Activated gamma-delta T cell treated with Interleukin-2 at 50 U/mL for 16 hours (primary cell): ENCODE measurements around the gene FARP1.

Source experiments
- DNase-seq: peaks from one replicate; pipeline ENCODE4 v3.0.0-alpha.2; 2020

The FARP1 gene

DNA sequence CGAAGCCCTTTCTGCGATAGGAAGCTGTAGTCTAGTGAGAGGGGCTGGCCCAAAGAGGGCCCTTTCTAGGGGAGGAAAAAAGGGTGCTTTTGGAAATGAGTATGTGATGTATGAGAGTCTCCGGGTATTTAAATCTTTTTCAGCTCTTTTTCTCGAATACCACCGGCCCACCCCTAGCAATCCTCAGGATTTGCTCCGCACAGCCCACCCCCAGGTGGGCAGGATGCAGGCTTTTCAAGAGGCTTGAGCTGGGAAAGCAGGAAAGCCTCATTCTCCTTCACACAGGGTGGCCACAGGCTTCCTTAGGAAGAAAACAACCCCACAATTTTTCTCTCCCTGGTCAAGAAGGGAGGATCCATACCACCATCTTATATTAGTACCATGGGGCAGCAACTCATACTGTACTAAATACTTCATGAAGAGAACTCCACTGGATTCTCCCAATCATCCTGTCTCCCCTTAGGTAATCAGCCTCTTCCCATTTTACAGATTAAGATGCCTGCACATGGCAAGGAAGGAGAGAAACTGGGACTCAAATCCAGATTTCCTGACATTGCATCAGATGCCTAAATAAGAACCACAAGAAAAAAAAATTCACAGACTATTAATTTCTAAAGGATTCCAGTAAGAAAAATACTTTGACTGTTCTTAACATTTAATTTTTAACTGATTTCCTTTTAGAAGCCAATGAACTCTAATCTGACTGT, 349.6 kb downstream of the FARP1 start:
- DNase-seq: no peak

DNA sequence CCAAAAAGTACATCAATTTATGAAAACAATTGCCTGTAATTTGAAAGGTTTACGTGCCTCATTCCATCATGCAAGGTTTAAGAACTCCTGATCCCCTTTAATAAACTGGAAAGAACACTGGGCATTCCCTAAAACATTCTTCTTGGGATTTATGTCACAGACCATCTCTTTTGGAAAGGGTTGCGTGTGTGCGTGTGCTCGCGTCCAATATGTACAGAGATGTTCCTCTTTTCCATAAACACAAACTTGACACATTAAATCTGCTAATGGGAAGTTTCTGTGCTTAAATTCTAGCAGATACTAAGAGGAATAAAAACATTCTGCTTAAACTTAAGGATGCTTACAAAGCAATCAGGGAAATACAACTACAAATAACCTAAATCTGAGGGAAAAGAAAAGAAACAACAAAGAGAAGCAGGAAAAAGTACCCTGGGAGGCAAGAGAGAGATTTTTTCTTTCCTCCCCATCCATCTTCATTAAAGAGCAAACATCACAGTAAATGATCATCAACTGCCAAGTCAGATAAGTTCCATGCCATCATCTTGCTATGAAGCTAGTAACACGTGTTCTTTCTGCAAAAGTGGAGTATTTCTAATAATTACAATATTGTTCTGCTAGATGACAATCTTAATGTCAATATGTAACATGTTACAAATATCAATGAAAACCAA, 350.3 kb downstream of the FARP1 start:
- no peak for DNase-seq

DNA sequence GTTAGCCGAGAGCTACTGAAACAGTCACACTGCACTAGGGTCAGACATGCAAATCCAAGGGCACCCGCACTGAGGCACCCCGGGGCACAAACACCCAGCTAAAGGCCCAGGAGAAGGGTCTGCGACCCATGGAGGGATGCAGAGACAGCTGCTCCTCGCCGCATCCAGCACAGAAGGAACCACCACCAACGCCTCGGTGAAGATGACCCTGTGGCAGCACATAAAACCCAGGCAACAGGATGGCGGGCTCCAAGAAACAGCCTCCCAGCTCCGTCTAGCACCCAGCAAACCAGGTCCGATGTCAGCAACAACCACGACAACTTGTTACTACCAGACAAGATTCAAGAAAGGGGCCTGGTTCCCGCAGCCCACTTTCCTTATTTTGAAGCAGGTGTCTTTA, 351.9 kb downstream of the FARP1 start:
- no peak for DNase-seq

DNA sequence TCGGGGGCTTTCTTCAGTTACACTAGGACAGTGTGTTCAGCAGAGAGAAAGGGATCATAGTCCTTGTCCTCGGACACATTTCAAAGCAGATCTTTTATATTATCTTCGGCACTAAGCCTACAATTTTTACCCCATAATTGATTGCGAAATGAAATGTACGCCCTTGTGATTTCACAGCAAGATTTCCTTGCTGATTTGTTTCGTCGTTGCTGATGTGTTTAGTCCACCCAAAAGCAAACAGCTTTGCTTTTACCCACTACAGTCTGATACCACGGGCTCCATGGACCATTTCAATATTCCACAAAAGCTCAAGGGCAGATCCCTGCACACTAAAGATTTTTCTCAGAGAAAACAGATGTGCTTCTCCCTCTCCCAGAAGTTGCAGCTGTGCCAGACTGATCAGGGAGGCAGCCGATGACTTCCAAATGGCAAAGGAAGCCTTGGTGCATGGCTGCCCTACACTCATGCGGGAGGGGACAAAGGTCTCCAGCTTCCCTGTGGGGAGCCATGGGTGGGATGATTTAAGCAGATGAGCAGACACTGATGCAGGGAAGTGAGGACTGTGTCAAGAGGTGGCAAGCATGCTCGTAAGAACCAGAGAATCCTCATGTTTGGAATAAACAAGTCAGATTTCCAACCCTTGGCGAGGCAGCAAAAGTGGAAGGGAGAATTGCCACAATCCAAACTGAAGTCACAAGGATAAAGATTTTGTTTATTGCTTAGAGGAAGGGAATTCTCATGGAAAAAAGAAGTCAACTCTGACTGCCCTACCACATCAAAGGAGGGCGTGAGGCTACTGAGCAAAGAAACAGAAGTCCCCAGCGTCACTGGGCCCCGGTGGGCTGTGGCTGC, 353.0 kb downstream of the FARP1 start:
- no peak for DNase-seq

DNA sequence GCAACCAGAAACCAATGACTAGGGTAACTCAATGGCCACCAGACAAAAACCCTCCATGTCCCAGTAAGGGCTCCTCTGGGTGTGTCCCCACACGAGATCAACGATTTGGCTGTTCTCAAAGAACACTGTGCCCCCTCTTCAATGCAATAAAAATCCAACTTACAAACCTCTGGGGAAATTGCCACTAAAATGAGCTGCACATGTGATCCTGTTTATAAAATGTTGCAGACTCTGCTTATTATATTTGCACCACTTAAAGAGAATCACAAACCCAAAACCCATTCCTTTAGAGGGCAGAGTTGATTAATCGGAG, 353.5 kb downstream of the FARP1 start:
- no peak for DNase-seq

DNA sequence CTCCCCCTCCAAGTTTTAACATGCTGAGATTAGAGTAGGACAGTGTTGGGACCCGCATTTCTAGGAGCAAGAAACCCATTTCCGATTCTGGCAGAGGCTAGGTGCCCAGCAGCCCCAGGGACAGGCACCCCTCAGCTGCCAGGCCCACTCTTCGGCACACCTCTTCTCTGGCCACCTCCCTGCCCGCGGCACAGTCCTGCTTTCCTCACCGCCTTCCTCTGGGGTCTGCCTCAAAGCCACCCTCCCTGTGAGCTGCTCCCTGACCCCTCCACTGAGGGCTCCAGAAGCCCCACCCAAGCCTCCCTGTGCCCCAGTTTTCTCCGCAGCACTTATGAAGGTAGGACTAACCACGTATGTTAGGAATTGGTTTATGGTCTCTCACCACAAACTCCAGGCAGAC, 354.1 kb downstream of the FARP1 start:
- DNase-seq: no peak

DNA sequence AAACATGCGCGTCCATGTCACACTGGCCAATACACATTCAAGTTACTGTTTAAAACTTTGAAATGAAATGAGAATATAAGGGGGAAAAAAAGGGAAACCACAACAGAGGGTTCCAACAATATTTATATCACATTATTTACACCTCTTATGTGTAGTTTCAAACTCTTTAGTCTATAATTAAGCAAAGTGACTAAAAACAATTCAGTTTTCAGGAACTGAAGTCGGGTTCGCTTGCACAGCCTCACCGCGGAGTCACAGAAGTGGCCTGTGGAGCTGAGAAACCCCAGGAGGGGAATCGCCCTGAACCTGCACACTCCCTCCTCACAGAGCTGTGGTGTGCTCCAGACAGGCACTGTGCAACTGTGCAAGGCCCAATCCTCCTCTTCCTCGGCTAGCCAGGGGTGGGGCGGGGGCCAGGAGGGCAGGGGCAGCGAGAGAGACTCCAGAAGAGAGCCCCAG, 358.1 kb downstream of the FARP1 start:
- DNase-seq: no peak

DNA sequence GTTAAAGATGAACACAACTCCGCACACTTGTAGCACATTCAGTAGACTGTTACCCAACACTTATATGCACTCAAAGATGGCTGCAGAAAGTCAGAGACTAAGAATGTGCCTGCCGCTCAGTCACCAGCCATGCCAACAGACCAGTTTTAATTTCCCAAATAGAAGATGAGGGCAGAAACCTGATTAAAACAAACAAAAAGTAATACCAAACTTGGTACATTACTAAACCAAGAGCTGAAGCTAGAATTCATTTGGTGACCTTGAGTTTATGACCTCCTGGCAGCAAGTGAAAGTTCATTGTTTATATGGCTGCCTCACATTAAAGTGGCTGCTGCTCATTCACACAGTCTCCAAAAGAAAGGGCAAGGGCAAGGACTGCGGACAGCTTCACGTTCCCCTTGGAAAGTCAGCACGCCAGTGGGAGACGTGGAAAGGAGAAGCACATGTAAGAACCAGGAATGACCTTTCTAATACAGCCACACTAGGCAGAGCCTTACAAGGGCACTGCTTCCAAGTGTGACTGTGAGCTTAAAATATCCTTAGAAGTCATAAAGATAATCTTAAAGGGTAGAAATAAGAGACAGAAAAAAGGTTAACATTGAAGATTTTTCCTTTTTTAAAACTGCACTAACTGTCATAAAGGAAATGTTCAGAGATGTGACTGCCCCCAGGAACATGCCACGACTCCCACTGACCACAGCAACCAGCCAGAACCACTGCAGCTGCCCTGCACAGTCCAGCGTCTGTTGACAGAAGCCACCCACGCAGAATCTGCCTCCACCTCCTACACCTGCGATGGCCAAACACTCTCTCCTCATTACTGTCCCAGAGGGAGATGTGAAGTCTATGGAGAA, 360.5 kb downstream of the FARP1 start:
- DNase-seq: no peak

DNA sequence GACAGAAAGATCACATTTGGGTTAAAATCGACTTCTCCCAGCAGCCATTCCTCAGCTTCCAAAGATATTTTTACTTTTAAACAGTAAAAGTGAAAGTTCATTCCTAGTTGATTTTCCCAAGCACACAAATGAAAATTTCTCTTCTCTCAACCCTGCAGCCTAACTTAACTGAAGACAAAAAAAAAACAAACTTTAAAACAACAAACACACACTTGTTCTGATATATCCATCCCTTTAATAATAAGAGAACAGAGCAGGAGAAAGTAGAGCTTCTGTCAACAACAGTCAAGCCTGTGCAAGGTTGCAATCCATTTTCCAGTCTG, 361.1 kb downstream of the FARP1 start:
- no peak for DNase-seq

DNA sequence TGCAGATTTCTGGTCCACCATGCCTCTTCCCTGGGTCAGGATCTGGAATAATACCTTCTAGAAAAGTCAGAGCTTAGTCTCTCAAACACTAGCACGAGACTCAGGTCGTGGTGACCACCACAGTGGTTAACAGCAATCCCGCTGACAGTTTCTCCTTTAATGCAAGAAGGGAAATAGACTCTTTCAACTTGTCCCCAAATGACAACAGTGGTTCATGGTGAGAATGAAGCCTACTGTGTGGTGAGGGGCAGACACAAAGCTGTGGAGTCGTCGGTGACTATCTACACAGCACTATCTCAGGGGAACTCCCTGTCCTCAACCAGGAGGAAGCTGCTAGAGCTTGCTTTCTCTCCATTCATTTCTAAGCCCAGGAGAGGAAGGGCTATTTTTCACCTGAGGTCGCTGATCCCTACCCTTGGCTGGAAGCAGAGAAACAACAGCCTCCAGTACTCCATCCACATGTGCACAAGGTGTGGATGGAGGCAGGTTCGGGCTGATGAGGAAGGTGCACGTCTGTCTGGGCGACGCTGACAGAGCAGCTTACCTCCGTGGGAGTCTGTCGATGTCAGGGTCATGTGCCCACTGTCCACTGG, 361.6 kb downstream of the FARP1 start:
- DNase-seq: no peak
